ENCODE measurements around the gene C18orf32. TPM values are rescaled to one million over a fixed set of nuclear protein-coding genes. Genes with fewer than 3 reads are reported as not detected.

The C18orf32 gene
- total and polyA plus RNA-seq, 2 donors (not counting 3 experiments of a cell fraction or from before 2014, with no cell fraction given) = 20.4 to 27.4 TPM

- H3K9ac ChIP-seq (replicated peaks; ENCODE audit: extremely low read depth, insufficient read depth, low read length) = no peak overlapping the region
- BruUV-seq (replicated peaks) = no TSS peak
- no peaks in the 10 kb centered on the region for H3K79me2 ChIP-seq (ENCODE audit: control insufficient read depth, insufficient read depth, low read length)
- FAIRE-seq (no peak), DNase-seq (ENCODE audit: low read depth, low spot score) (no peak)
- intact Hi-C loops (cut with micrococcal nuclease) (loop anchor here (10.0 kb wide), 1 partner anchor 685 kb away; no protein-coding TSS in a partner anchor), dilution Hi-C loops (cut with MboI; ENCODE audit: extremely low pct_ligation_motif_present, low sequenced_read_pairs) (loop anchor here (25.0 kb wide), 1 partner anchor 343 kb away; no protein-coding TSS in a partner anchor)
- peaks cover 2% of the 10 kb centered on the region for H3K4me1 ChIP-seq (ENCODE audit: control insufficient read depth, extremely low read depth, insufficient read depth, low read length)
- no peaks in the 10 kb centered on the region for H4K20me1 ChIP-seq (replicated peaks; ENCODE audit: control insufficient read depth, extremely low read depth, insufficient read depth, low read length)
- TF ChIP-seq MAX (IDR thresholded peaks at IDR 0.05; ENCODE audit: insufficient read depth, insufficient read length) = no peak
- no peak for TF ChIP-seq MYC (IDR thresholded peaks at IDR 0.05; ENCODE audit: low read depth, low read length)
- no peak for TF ChIP-seq EZH2 (IDR thresholded peaks at IDR 0.05; ENCODE audit: borderline replicate concordance, low read depth, low read length, severe bottlenecking)
- no peak for TF ChIP-seq POLR2A (IDR thresholded peaks at IDR 0.05; ENCODE audit: low read depth, low read length)
- TF ChIP-seq FOS (IDR thresholded peaks at IDR 0.05; ENCODE audit: borderline replicate concordance, insufficient read depth, low read length) = no peak
- no peak for TF ChIP-seq GATA2 (IDR thresholded peaks at IDR 0.05; ENCODE audit: insufficient read depth, insufficient read length, low read depth, low read length)
- TF ChIP-seq POLR2AphosphoS5 (IDR thresholded peaks at IDR 0.05; ENCODE audit: insufficient read depth, low read depth, low read length) = no peak
- no peak for TF ChIP-seq JUN (IDR thresholded peaks at IDR 0.05; ENCODE audit: borderline replicate concordance, insufficient read depth, insufficient read length, low read depth)
- TF ChIP-seq CTCF (IDR thresholded peaks at IDR 0.05; ENCODE audit: extremely low read depth in 1 of 2, insufficient read depth in 1 of 2, low read depth in 1 of 2, low read length in 2 of 2) = no peak
- H3K27me3 ChIP-seq (ENCODE audit: control insufficient read depth in 2 of 2, insufficient read depth in 2 of 2, low read length in 2 of 2) = no peaks in the 10 kb centered on the region
- no peaks in the 10 kb centered on the region for H3K36me3 ChIP-seq (ENCODE audit: control insufficient read depth in 2 of 2, extremely low read depth in 1 of 2, insufficient read depth in 2 of 2, low read length in 2 of 2)
- POLR2A ChIA-PET = no interaction called here
- CTCF ChIA-PET = interaction anchor here (1.6 to 12.7 kb wide), 3 partner anchors 9 to 340 kb away, joined by 4 to 452 read pairs (median 16); no protein-coding TSS in a partner anchor
- H3K27ac ChIP-seq (ENCODE audit: insufficient read depth, low read depth, low read length) = no peak overlapping the region
- no peak overlapping the region for H3K4me2 ChIP-seq (ENCODE audit: insufficient read depth, low read length)
- no peak overlapping the region for H2AFZ ChIP-seq (ENCODE audit: low read depth, low read length)
- no peaks in the 10 kb centered on the region for H3K9me3 ChIP-seq (replicated peaks; ENCODE audit: control insufficient read depth, insufficient read depth, low read length)
- no peaks in the 10 kb centered on the region for H3K9me1 ChIP-seq (replicated peaks; ENCODE audit: control insufficient read depth, extremely low read depth, insufficient read depth, low read length)
- H3K4me3 ChIP-seq (replicated peaks in 1 of 3; ENCODE audit: insufficient read depth in 1 of 3, low read depth in 1 of 3, low read length in 3 of 3) = no peak overlapping the region
Measured at GRCh38 chr18:49519101-49519971, 32.3 kb upstream of the C18orf32 start.

All from endothelial cell of umbilical vein (primary cell).